Fibroblast of mammary gland (primary cell): Measurements from ENCODE around the gene PRSS1.

Source experiments
- DNase-seq: peaks from one replicate; pipeline ENCODE4 v3.0.0-alpha.2; 2010; ENCODE audit warnings: low read depth
- H3K4me3 ChIP-seq: 2 replicates; pipeline ENCODE4 v1.5.1; 2011; ENCODE audit warnings: low read depth, mild to moderate bottlenecking, low read length, moderate library complexity; ENCODE audit not compliant: control insufficient read depth
- CTCF ChIP-seq: conservative IDR thresholded peaks from 2 replicates; pipeline ENCODE4 v1.5.1; 2011; ENCODE audit warnings: low read depth, low read length, inconsistent platforms; ENCODE audit not compliant: control insufficient read depth, insufficient read depth

The PRSS1 gene

GRCh38 chr7:142784096-142784495, 34.8 kb downstream of the PRSS1 start:
- no peak for DNase-seq
- TF ChIP-seq CTCF: no peak
- H3K4me3 ChIP-seq: no peak overlapping the region

- H3K4me3 ChIP-seq: no peak overlapping the region
- TF ChIP-seq CTCF: no peak
- DNase-seq: no peak
Measured at GRCh38 chr7:142784716-142785115, 35.4 kb downstream of the PRSS1 start.

GRCh38 chr7:142785841-142786250, 36.6 kb downstream of the PRSS1 start:
- no peak overlapping the region for H3K4me3 ChIP-seq
- TF ChIP-seq CTCF: no peak
- DNase-seq: no peak

DNA sequence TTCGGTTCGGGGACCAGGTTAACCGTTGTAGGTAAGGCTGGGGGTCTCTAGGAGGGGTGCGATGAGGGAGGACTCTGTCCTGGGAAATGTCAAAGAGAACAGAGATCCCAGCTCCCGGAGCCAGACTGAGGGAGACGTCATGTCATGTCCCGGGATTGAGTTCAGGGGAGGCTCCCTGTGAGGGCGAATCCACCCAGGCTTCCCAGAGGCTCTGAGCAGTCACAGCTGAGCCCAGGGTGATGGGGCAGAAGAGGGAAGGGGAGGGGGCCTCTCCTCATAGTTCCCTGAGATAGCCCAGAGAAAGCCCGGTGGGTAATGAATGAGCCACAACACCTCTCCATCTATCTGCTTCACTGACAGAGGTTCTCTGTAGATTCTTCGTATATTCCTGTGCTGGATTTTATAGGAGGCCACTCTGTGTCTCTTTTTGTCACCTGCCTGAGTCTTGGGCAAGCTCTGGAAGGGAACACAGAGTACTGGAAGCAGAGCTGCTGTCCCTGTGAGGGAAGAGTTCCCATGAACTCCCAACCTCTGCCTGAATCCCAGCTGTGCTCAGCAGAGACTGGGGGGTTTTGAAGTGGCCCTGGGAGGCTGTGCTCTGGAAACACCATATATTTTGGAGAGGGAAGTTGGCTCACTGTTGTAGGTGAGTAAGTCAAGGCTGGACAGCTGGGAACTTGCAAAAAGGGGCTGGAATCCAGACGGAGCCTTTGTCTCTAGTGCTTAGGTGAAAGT, 37.9 kb downstream of the PRSS1 start:
- H3K4me3 ChIP-seq: no peak overlapping the region
- no peak for TF ChIP-seq CTCF
- no peak for DNase-seq

DNA sequence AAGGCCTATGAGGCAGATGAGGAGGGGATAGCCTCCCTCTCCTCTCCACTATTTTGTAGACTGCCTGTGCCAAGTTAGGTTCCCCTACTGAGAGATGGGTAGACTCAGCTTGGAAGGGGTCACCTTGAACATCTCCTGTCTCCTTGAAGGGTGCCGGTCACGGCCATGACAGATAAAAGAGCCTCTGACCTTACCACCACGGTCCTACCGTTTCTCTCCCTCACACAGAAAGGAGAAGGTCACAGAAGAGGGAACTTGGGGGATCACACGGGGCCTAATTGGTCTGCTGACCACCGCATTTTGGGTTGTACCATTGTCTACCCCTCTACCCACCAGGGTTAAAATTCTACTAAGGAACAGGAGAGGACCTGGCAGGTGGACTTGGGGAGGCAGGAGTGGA, 38.5 kb downstream of the PRSS1 start:
- no peak for DNase-seq
- TF ChIP-seq CTCF: no peak
- no peak overlapping the region for H3K4me3 ChIP-seq

GRCh38 chr7:142788303-142789289, 39.3 kb downstream of the PRSS1 start:
- no peak for DNase-seq
- no peak overlapping the region for H3K4me3 ChIP-seq
- TF ChIP-seq CTCF: no peak
